Fibroblast of pulmonary artery (primary cell): Measurements from ENCODE around the gene NTPCR.

ENCODE experiments used
- DNase-seq: peaks from one replicate; pipeline ENCODE4 v3.0.0-alpha.2; 2010; ENCODE audit warnings: low read depth
- H3K4me3 ChIP-seq: replicated peaks from 2 replicates; pipeline ENCODE4 v1.5.1; 2011; ENCODE audit warnings: low read depth, mild to moderate bottlenecking, control low read depth, low read length, moderate library complexity
- TF ChIP-seq, protein P1 (sequence below): IDR thresholded peaks from 2 replicates; pipeline ENCODE4 v1.5.1; 2011; ENCODE audit warnings: mild to moderate bottlenecking, control low read depth, low read length, inconsistent platforms; ENCODE audit errors: missing control alignments

Gene NTPCR

GRCh38 chr1:232915212-232915611 lies 35.2 kb upstream of the NTPCR start:
- TF ChIP-seq, protein P1, sequence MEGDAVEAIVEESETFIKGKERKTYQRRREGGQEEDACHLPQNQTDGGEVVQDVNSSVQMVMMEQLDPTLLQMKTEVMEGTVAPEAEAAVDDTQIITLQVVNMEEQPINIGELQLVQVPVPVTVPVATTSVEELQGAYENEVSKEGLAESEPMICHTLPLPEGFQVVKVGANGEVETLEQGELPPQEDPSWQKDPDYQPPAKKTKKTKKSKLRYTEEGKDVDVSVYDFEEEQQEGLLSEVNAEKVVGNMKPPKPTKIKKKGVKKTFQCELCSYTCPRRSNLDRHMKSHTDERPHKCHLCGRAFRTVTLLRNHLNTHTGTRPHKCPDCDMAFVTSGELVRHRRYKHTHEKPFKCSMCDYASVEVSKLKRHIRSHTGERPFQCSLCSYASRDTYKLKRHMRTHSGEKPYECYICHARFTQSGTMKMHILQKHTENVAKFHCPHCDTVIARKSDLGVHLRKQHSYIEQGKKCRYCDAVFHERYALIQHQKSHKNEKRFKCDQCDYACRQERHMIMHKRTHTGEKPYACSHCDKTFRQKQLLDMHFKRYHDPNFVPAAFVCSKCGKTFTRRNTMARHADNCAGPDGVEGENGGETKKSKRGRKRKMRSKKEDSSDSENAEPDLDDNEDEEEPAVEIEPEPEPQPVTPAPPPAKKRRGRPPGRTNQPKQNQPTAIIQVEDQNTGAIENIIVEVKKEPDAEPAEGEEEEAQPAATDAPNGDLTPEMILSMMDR: no peak
- H3K4me3 ChIP-seq: no peak overlapping the region
- no peak for DNase-seq

DNA sequence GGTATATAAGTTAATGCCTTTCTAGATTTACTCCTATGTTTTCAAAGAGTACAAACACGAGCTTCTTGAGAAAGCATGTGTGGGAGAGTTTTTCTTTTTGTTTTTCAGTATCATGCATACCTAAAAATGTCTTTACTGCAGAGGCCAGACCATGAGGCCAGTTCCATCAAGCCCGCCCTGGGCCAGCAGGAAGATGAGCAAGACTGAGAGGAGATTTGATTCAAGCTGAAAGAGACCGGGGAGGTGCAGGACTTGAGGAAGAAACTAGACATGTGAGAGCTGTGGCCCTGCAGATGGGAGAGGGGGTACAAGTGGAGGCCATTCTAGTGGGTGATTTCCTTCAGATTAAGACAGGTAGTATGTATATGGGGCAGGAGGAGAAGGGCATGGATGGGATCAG lies 33.4 kb upstream of the NTPCR start:
- H3K4me3 ChIP-seq: no peak overlapping the region
- DNase-seq: no peak
- TF ChIP-seq, protein P1: no peak

DNA sequence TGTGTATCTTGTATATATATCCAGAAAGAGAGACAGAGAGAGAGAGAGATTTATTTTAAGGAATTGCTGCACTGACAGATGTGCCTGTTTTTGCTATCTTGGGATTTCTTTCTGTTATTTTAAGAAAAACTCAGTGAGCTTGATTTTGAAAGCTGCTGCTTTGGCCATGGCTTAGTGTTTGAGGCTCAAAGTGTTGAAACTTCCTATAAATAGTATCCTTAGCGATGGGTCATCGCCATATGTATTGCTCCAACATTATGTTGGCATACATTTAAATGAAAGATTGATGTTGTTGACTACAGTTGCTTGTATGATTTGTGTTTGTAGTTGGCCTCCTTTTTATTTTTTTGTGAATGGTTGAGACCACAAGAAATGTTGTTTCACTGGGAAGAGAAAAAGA lies 29.0 kb upstream of the NTPCR start:
- TF ChIP-seq, protein P1: no peak
- H3K4me3 ChIP-seq: no peak overlapping the region
- no peak for DNase-seq

DNA sequence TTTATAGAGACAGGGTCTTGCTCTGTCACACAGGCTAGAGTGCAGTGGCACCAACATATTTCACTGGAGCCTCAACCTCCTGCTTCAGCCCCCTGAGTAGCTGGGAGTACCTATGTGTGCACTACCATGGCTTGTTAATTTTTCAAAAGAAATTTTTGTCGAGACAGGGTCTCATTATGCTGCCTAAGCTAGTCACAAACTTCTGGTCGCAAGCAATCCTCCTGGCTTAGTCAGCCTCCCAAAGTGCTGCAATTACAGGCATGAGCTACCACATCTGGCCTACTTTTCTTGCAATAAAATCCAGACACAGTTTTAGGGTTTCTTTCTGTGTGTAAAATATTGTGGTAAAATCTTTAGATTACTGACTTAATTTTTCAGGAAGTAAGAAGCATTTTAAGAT lies 27.9 kb upstream of the NTPCR start:
- DNase-seq: no peak
- H3K4me3 ChIP-seq: no peak overlapping the region
- TF ChIP-seq, protein P1: no peak

DNA sequence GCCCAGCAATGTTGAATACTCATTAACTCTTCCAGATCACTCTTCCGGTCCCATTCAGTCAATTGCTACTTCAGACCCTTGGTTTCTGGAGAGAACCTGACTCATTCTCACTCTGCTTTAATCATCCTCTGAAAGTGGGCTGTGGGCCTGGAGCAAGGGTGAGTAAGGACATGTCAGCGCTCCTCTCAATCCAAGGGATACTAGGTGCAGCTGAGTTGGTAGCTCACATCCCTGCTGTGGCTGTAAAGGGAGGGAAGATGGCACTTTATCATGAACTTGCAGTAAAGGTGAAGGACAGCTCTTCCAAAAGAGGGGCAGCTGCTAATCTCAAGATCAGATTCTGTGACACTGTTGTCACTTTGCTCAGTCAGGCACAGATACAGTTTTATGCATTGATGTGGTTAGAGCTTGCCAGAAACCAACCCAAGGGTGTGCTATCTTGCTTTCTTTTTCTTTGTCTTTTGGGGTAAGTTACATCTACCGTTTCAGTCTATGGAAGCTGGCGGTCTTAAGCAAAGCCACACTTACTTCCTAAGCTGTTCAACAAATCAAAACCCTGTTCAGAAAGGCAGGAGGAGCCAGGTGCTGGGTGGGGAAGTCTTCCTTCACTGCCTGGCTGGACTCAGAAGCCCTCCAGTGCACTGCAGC lies 26.5 kb upstream of the NTPCR start:
- no peak for DNase-seq

GRCh38 chr1:232924874-232925273 lies 25.5 kb upstream of the NTPCR start:
- no peak for DNase-seq
- H3K4me3 ChIP-seq: no peak overlapping the region
- TF ChIP-seq, protein P1: no peak

More for the DNA sequence above, 26.5 kb upstream of the NTPCR start:
- TF ChIP-seq, protein P1: no peak
- no peak overlapping the region for H3K4me3 ChIP-seq
